ENCODE measurements around the gene PIGT.
A peak's percentile ranks its signal among the peaks of the same experiment; 100 is the strongest.

PIGT gene

GRCh38 chr20:45402946-45403345 is 13.0 kb upstream of the PIGT start:
- no peak for DNase-seq

- DNase-seq: no peak
Observed at GRCh38 chr20:45404438-45404837, 11.5 kb upstream of the PIGT start.

GRCh38 chr20:45405571-45406259 is 10.2 kb upstream of the PIGT start:
- peak; percentile 71 for DNase-seq

GRCh38 chr20:45406260-45407066 is 9.5 kb upstream of the PIGT start:
- peak; percentile 49 for DNase-seq

GRCh38 chr20:45407067-45407745 is 8.7 kb upstream of the PIGT start:
- peak; percentile 71 for DNase-seq

GRCh38 chr20:45407783-45408645 is 7.9 kb upstream of the PIGT start, which contains the start of gene DBNDD2:
Gene DBNDD2, plus strand, starts transcription at chr20:45408289. Its CDS starts 179 bp downstream, at chr20:45408468.
- no peak for DNase-seq

- no peak for DNase-seq
Observed at GRCh38 chr20:45408646-45409213, 7.2 kb upstream of the PIGT start.

- no peak for DNase-seq
Observed at GRCh38 chr20:45409521-45410272, 6.2 kb upstream of the PIGT start.

GRCh38 chr20:45410887-45411286 is 5.1 kb upstream of the PIGT start:
- DNase-seq: no peak

- DNase-seq: no peak
Observed at GRCh38 chr20:45412653-45413052, 3.3 kb upstream of the PIGT start.

- DNase-seq: no peak
Observed at GRCh38 chr20:45413479-45413878, 2.5 kb upstream of the PIGT start.

- no peak for DNase-seq
Observed at GRCh38 chr20:45416917-45417316, 976 bp downstream of the PIGT start.

GRCh38 chr20:45419188-45420091 is 3.5 kb downstream of the PIGT start:
- DNase-seq: no peak

GRCh38 chr20:45420125-45420524 is 4.2 kb downstream of the PIGT start:
- no peak for DNase-seq

GRCh38 chr20:45423700-45424099 is 7.8 kb downstream of the PIGT start:
- no peak for DNase-seq

- no peak for DNase-seq
Observed at GRCh38 chr20:45425561-45425960, 9.6 kb downstream of the PIGT start.

GRCh38 chr20:45426320-45427016 is 10.5 kb downstream of the PIGT start:
- DNase-seq: no peak

GRCh38 chr20:45427236-45428149 is 11.6 kb downstream of the PIGT start:
- no peak for DNase-seq

GRCh38 chr20:45429618-45430017 is 13.7 kb downstream of the PIGT start:
- no peak for DNase-seq

Measured in retina (tissue), 1 donor.